Thoracic aorta (tissue), 2 donors: ENCODE data around the gene NATD1. TPM values are rescaled to one million over a fixed set of nuclear protein-coding genes. Genes with fewer than 3 reads are reported as not detected.

ENCODE experiments used
- ATAC-seq: fragments of 150-250 bp; one replicate; pipeline ENCODE4 v1.8.0; 2017; ENCODE audit warnings: low read depth; ENCODE audit not compliant: insufficient number of reproducible peaks, low FRiP score
- DNase-seq: peaks from one replicate; pipeline ENCODE4 v3.0.0-alpha.2; 2020; ENCODE audit warnings: low spot score
- H3K27ac ChIP-seq, 2 donors: fragments of 200-600 bp; sonication (generic); 1 replicate in 1 of 2; 2 replicates in 1 of 2; pipeline ENCODE4 v1.5.1; 2016; ENCODE audit warnings: mild to moderate bottlenecking in 2 of 2, moderate library complexity in 2 of 2
- H3K27me3 ChIP-seq: fragments of 200-600 bp; sonication (generic); replicated peaks from 2 replicates; pipeline ENCODE4 v1.6.0; 2016; ENCODE audit warnings: mild to moderate bottlenecking; ENCODE audit not compliant: insufficient read depth
- H3K36me3 ChIP-seq: fragments of 200-600 bp; sonication (generic); one replicate; pipeline ENCODE4 v1.5.1; 2016
- H3K4me1 ChIP-seq, 2 donors: fragments of 200-600 bp; sonication (generic); 1 replicate in 1 of 2; 2 replicates in 1 of 2; pipeline versions ENCODE4 v1.5.1 to v1.6.0; 2016; ENCODE audit warnings: low read depth in 2 of 2, mild to moderate bottlenecking in 1 of 2; ENCODE audit not compliant: control insufficient read depth in 1 of 2
- H3K4me3 ChIP-seq: fragments of 200-600 bp; sonication (generic); 2 replicates; pipeline ENCODE4 v1.5.1; 2016; ENCODE audit warnings: mild to moderate bottlenecking
- H3K9me3 ChIP-seq: fragments of 200-600 bp; sonication (generic); 2 replicates; pipeline ENCODE4 v1.5.1; 2016
- CTCF ChIP-seq: fragments of 200-600 bp; sonication (generic); IDR thresholded peaks from one replicate; pipeline ENCODE4 v1.5.1; 2019; ENCODE audit warnings: antibody characterized with exemption
- total RNA-seq, 2 donors: library from RNA; depleted of rRNA; stranded (reverse); fragments of >200 nt; gene quantifications; one replicate each; pipeline versions ENCODE4 v1.1.0 to v1.2.3, GENCODE V29; 2016

Gene NATD1
- total RNA-seq, 2 donors from 2014 or later = 8.4 to 9.7 TPM

- ATAC-seq (no peak), DNase-seq (no peak)
- peaks cover 57% of the 10 kb centered on the region for H3K36me3 ChIP-seq
- TF ChIP-seq CTCF = no peak
- H3K9me3 ChIP-seq = no peaks in the 10 kb centered on the region
- no peak overlapping the region for H3K4me3 ChIP-seq
- no peak overlapping the region for H3K27ac ChIP-seq
- H3K27me3 ChIP-seq = no peaks in the 10 kb centered on the region
- H3K4me1 ChIP-seq = peaks cover 0 to 14% of the 10 kb centered on the region in 2 donors
Observed at GRCh38 chr17:21298983-21299519, 45.8 kb upstream of the NATD1 start.

- H3K27me3 ChIP-seq = no peaks in the 10 kb centered on the region
- TF ChIP-seq CTCF = no peak
- H3K9me3 ChIP-seq = no peaks in the 10 kb centered on the region
- H3K4me1 ChIP-seq = peaks cover 0 to 19% of the 10 kb centered on the region in 2 donors
- H3K36me3 ChIP-seq = peaks cover 49% of the 10 kb centered on the region
- no peak overlapping the region for H3K27ac ChIP-seq
- no peak for DNase-seq
- ATAC-seq = no peak
- no peak overlapping the region for H3K4me3 ChIP-seq
Observed at GRCh38 chr17:21298056-21298982, 45.1 kb upstream of the NATD1 start.

- peaks cover 42% of the 10 kb centered on the region for H3K36me3 ChIP-seq
- no peak overlapping the region for H3K4me3 ChIP-seq
- H3K27me3 ChIP-seq = no peaks in the 10 kb centered on the region
- no peak overlapping the region for H3K27ac ChIP-seq
- no peak for ATAC-seq
- H3K4me1 ChIP-seq = peaks cover 0 to 19% of the 10 kb centered on the region in 2 donors
- no peak for DNase-seq
- TF ChIP-seq CTCF = no peak
- H3K9me3 ChIP-seq = no peaks in the 10 kb centered on the region
Observed at GRCh38 chr17:21297597-21297996, 44.4 kb upstream of the NATD1 start.

- no peaks in the 10 kb centered on the region for H3K27me3 ChIP-seq
- ATAC-seq = no peak
- H3K27ac ChIP-seq = no peak overlapping the region
- no peak for DNase-seq
- no peaks in the 10 kb centered on the region for H3K9me3 ChIP-seq
- no peak for TF ChIP-seq CTCF
- H3K4me3 ChIP-seq = no peak overlapping the region
- peaks cover 37% of the 10 kb centered on the region for H3K36me3 ChIP-seq
- H3K4me1 ChIP-seq = peaks cover 0 to 19% of the 10 kb centered on the region in 2 donors
Observed at GRCh38 chr17:21297026-21297520, 43.9 kb upstream of the NATD1 start.
